Keratinocyte (primary cell): ENCODE results near the gene TUSC7. TPM values are rescaled to one million over a fixed set of nuclear protein-coding genes. Genes with fewer than 3 reads are reported as not detected.

Experiments used
- DNase-seq: peaks from one replicate; pipeline ENCODE4 v3.0.0-alpha.2; 2011; ENCODE audit warnings: low read depth, missing footprints, low spot score
- FAIRE-seq: peaks from 2 replicates; lab custom pipeline; 2011; peaks lifted over from hg19 to GRCh38; lab: Jason Lieb, UNC
- H2AFZ ChIP-seq: 2 replicates; pipeline ENCODE4 v1.6.0; 2012; ENCODE audit warnings: low read length, control low read depth, inconsistent platforms; ENCODE audit not compliant: control insufficient read depth
- H3K27ac ChIP-seq: 2 replicates; pipeline ENCODE4 v1.5.1; 2011; ENCODE audit warnings: low read length; ENCODE audit not compliant: control insufficient read depth, insufficient read depth
- H3K27me3 ChIP-seq: 3 replicates; pipeline ENCODE4 v1.6.0; 2011; ENCODE audit warnings: low read length; ENCODE audit not compliant: control insufficient read depth, insufficient read depth; ENCODE audit errors: extremely low read depth
- H3K36me3 ChIP-seq, 2 experiments: 2 replicates in 1 of 2; 3 replicates in 1 of 2; pipeline ENCODE4 v1.5.1; 2011; ENCODE audit warnings: low read length in 2 of 2, mild to moderate bottlenecking in 1 of 2; ENCODE audit not compliant: control insufficient read depth in 2 of 2, insufficient read depth in 2 of 2; ENCODE audit errors: extremely low read depth in 1 of 2
- H3K4me1 ChIP-seq: 3 replicates; pipeline ENCODE4 v1.5.1; 2011; ENCODE audit warnings: low read length; ENCODE audit not compliant: control insufficient read depth, insufficient read depth; ENCODE audit errors: extremely low read depth
- H3K4me2 ChIP-seq: 3 replicates; pipeline ENCODE4 v1.6.0; 2011; ENCODE audit warnings: low read depth, low read length; ENCODE audit not compliant: control insufficient read depth, insufficient read depth; ENCODE audit errors: extremely low read depth
- H3K4me3 ChIP-seq, 3 experiments: fragments of 200-600 bp in 1 of 3; sonication (generic) in 1 of 3; 2 replicates in 2 of 3; 3 replicates in 1 of 3; pipeline ENCODE4 v1.5.1; 2011 to 2016; ENCODE audit warnings: low read length in 3 of 3, mild to moderate bottlenecking in 3 of 3, control low read depth in 2 of 3, inconsistent platforms in 1 of 3, low read depth in 1 of 3, mixed read lengths in 1 of 3, mixed run types in 1 of 3, moderate library complexity in 1 of 3; ENCODE audit not compliant: control insufficient read depth in 2 of 3, insufficient read depth in 2 of 3; ENCODE audit errors: extremely low read depth in 1 of 3
- H3K79me2 ChIP-seq: 2 replicates; pipeline ENCODE4 v1.6.0; 2012; ENCODE audit warnings: low read length; ENCODE audit not compliant: control insufficient read depth, insufficient read depth
- H3K9ac ChIP-seq: 3 replicates; pipeline ENCODE4 v1.6.0; 2011; ENCODE audit warnings: low read length; ENCODE audit not compliant: control insufficient read depth, insufficient read depth; ENCODE audit errors: extremely low read depth
- H3K9me1 ChIP-seq: 3 replicates; pipeline ENCODE4 v1.6.0; 2011; ENCODE audit warnings: low read length; ENCODE audit not compliant: control insufficient read depth, insufficient read depth; ENCODE audit errors: extremely low read depth
- H3K9me3 ChIP-seq: 2 replicates; pipeline ENCODE4 v1.5.1; 2012; ENCODE audit warnings: low read depth, low read length; ENCODE audit not compliant: control insufficient read depth
- H4K20me1 ChIP-seq: 3 replicates; pipeline ENCODE4 v1.6.0; 2011; ENCODE audit warnings: low read length; ENCODE audit not compliant: control insufficient read depth, insufficient read depth; ENCODE audit errors: extremely low read depth
- CTCF ChIP-seq, 3 experiments: IDR thresholded peaks in 1 of 3; conservative IDR thresholded peaks in 1 of 3; optimal IDR thresholded peaks in 1 of 3; 2 replicates in 2 of 3; 3 replicates in 1 of 3; pipeline versions ENCODE3 to v1.5.1; 2011; ENCODE audit warnings: low read length in 3 of 3, mild to moderate bottlenecking in 3 of 3, moderate library complexity in 2 of 3, control low read depth in 1 of 3, inconsistent platforms in 1 of 3; ENCODE audit not compliant: insufficient read depth in 2 of 3; ENCODE audit errors: extremely low read depth in 1 of 3
- EZH2 ChIP-seq: IDR thresholded peaks from one replicate; pipeline ENCODE4 v1.6.1; 2012; ENCODE audit warnings: inconsistent platforms, mild to moderate bottlenecking, low read length, moderate library complexity
- dilution Hi-C: fragments of 300-500 bp; cut with MboI; formaldehyde crosslinking; loops from one replicate; pipeline ENCODE4 v1.7.0; 2020; ENCODE audit warnings: low sequenced_read_pairs; ENCODE audit not compliant: extremely low pct_ligation_motif_present
- polyA plus RNA-seq, 5 experiments: library from polyadenylated mRNA; depleted of rRNA in 3 of 5; stranded (reverse) in 3 of 5; stranded (forward) in 1 of 5; unstranded in 1 of 5; fragments of >200 nt; gene quantifications; 1 replicate in 1 of 5; 2 replicates in 3 of 5; 3 replicates in 1 of 5; pipeline versions ENCODE4 v1.2.1 to v1.2.3, GENCODE V29; 2011 to 2012; ENCODE audit warnings: missing spikeins in 2 of 5, low read depth in 1 of 5, low replicate concordance in 1 of 5

The TUSC7 gene
- polyA plus RNA-seq, 1 donor (not counting 4 experiments of a cell fraction or from before 2014, with no cell fraction given): not detected

DNA sequence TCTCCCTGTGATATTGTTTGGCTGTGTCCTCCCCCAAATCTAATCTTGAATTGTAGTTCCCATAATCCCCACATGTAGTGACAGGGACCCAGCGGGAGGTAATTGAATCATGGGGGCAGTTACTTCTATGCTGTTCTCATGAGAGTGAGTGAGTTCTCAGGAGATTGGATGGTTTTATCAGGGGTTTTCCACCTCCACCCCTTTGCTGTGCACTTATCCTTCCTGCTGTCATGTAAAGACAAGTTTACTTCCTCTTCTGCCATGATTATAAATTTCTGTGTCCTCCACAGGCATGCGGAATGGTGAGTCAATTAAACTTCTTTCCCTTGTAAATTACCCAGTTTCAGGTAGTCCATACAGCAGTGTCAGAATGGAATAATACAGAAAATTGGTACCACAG lies 24.7 kb downstream of the TUSC7 start:
- no peak for FAIRE-seq
- no peaks in the 10 kb centered on the region for H4K20me1 ChIP-seq
- H3K79me2 ChIP-seq: no peaks in the 10 kb centered on the region
- H2AFZ ChIP-seq: no peak overlapping the region
- H3K27ac ChIP-seq: no peak overlapping the region
- H3K4me3 ChIP-seq: no peak overlapping the region
- H3K4me2 ChIP-seq: no peak overlapping the region
- no peaks in the 10 kb centered on the region for H3K36me3 ChIP-seq
- no peaks in the 10 kb centered on the region for H3K9me1 ChIP-seq
- TF ChIP-seq CTCF (optimal IDR thresholded peaks at IDR 0.05 in 1 of 3, IDR thresholded peaks at IDR 0.05 in 1 of 3, conservative IDR thresholded peaks at IDR 0.05 in 1 of 3; ENCODE audit: extremely low read depth in 1 of 3, insufficient read depth in 2 of 3, low read length in 3 of 3) (no peak), EZH2 (no peak)
- no peak overlapping the region for H3K9ac ChIP-seq
- dilution Hi-C loops: loop anchor here (25.0 kb wide), 1 partner anchor 122 kb away; no protein-coding TSS in a partner anchor
- no peak for DNase-seq
- no peaks in the 10 kb centered on the region for H3K27me3 ChIP-seq
- H3K9me3 ChIP-seq: no peaks in the 10 kb centered on the region
- no peaks in the 10 kb centered on the region for H3K4me1 ChIP-seq

GRCh38 chr3:116739678-116740077 lies 30.1 kb downstream of the TUSC7 start:
- DNase-seq (no peak), FAIRE-seq (no peak)
- Histone ChIP-seq H3K4me2 (no peak overlapping the region), H3K36me3 (no peaks in the 10 kb centered on the region), H3K9me3 (no peaks in the 10 kb centered on the region), H3K27ac (no peak overlapping the region), H4K20me1 (no peaks in the 10 kb centered on the region), H3K4me3 (no peak overlapping the region), H3K9me1 (no peaks in the 10 kb centered on the region), H3K27me3 (no peaks in the 10 kb centered on the region), H3K4me1 (no peaks in the 10 kb centered on the region), H3K9ac (no peak overlapping the region), H3K79me2 (no peaks in the 10 kb centered on the region), H2AFZ (no peak overlapping the region)
- dilution Hi-C loops: loop anchor here (25.0 kb wide), 1 partner anchor 127 kb away; no protein-coding TSS in a partner anchor
- TF ChIP-seq EZH2 (no peak), CTCF (optimal IDR thresholded peaks at IDR 0.05 in 1 of 3, IDR thresholded peaks at IDR 0.05 in 1 of 3, conservative IDR thresholded peaks at IDR 0.05 in 1 of 3; ENCODE audit: extremely low read depth in 1 of 3, insufficient read depth in 2 of 3, low read length in 3 of 3) (no peak)
